Measurements from ENCODE around the gene ST6GALNAC5.

DNA sequence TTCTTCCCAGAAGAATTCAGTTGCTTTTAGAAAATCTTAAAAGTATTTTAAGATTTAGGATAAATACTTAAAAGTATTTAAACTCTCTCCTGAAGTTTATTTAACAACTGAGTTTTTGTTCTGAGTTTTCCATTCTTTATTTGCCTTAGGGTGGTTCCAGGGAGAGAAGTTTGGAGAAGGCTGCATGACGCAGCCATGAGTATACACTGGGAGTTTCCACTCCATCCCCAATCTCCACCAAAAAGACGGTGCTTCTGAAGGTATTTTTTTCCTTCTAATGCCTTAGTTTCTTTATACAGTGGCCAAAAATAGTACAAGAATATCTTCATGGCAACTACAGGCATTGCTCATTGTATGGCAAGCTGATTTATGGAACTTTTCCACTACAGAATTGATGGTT lies 122.7 kb downstream of the ST6GALNAC5 start:
- no peak for TF ChIP-seq ZNF843 (tag by site-specific recombination; IDR thresholded peaks at IDR 0.05)
- TF ChIP-seq RBAK (tag by site-specific recombination; IDR thresholded peaks at IDR 0.05) = no peak
- TF ChIP-seq ZNF555 (tag by site-specific recombination; conservative IDR thresholded peaks at IDR 0.05) = no peak
- TF ChIP-seq, protein P1, sequence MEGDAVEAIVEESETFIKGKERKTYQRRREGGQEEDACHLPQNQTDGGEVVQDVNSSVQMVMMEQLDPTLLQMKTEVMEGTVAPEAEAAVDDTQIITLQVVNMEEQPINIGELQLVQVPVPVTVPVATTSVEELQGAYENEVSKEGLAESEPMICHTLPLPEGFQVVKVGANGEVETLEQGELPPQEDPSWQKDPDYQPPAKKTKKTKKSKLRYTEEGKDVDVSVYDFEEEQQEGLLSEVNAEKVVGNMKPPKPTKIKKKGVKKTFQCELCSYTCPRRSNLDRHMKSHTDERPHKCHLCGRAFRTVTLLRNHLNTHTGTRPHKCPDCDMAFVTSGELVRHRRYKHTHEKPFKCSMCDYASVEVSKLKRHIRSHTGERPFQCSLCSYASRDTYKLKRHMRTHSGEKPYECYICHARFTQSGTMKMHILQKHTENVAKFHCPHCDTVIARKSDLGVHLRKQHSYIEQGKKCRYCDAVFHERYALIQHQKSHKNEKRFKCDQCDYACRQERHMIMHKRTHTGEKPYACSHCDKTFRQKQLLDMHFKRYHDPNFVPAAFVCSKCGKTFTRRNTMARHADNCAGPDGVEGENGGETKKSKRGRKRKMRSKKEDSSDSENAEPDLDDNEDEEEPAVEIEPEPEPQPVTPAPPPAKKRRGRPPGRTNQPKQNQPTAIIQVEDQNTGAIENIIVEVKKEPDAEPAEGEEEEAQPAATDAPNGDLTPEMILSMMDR (tag by site-specific recombination; IDR thresholded peaks at IDR 0.05) = no peak
- TF ChIP-seq ZNF777 (tag by site-specific recombination; IDR thresholded peaks at IDR 0.05; ENCODE audit: borderline replicate concordance) = no peak
- TF ChIP-seq ZNF776 (tag by site-specific recombination; IDR thresholded peaks at IDR 0.05; ENCODE audit: borderline replicate concordance) = no peak
- TF ChIP-seq, protein P2, sequence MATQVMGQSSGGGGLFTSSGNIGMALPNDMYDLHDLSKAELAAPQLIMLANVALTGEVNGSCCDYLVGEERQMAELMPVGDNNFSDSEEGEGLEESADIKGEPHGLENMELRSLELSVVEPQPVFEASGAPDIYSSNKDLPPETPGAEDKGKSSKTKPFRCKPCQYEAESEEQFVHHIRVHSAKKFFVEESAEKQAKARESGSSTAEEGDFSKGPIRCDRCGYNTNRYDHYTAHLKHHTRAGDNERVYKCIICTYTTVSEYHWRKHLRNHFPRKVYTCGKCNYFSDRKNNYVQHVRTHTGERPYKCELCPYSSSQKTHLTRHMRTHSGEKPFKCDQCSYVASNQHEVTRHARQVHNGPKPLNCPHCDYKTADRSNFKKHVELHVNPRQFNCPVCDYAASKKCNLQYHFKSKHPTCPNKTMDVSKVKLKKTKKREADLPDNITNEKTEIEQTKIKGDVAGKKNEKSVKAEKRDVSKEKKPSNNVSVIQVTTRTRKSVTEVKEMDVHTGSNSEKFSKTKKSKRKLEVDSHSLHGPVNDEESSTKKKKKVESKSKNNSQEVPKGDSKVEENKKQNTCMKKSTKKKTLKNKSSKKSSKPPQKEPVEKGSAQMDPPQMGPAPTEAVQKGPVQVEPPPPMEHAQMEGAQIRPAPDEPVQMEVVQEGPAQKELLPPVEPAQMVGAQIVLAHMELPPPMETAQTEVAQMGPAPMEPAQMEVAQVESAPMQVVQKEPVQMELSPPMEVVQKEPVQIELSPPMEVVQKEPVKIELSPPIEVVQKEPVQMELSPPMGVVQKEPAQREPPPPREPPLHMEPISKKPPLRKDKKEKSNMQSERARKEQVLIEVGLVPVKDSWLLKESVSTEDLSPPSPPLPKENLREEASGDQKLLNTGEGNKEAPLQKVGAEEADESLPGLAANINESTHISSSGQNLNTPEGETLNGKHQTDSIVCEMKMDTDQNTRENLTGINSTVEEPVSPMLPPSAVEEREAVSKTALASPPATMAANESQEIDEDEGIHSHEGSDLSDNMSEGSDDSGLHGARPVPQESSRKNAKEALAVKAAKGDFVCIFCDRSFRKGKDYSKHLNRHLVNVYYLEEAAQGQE (tag by site-specific recombination; IDR thresholded peaks at IDR 0.05) = no peak
- no peak for TF ChIP-seq SETDB1 (IDR thresholded peaks at IDR 0.05; ENCODE audit: insufficient read length, low read length)
- no peak for TF ChIP-seq ZNF768 (tag by site-specific recombination; IDR thresholded peaks at IDR 0.05)
- TF ChIP-seq ZBTB21 (tag by site-specific recombination; IDR thresholded peaks at IDR 0.05) = no peak
